HEK293 (cell line): ENCODE results near the gene HOXA10.

Source experiments
- ATF2 ChIP-seq: fragments of 450-650 bp; formaldehyde crosslinking; IDR thresholded peaks from 2 replicates; pipeline ENCODE4 v1.5.1; 2016; ENCODE audit warnings: missing biosample characterization, missing genetic modification characterization, low read depth
- BCL11B ChIP-seq: fragments of 450-650 bp; formaldehyde crosslinking; IDR thresholded peaks from 2 replicates; pipeline ENCODE4 v1.5.1; 2016; ENCODE audit warnings: low read depth, missing biosample characterization, missing genetic modification characterization
- GLIS1 ChIP-seq: fragments of 450-650 bp; formaldehyde crosslinking; IDR thresholded peaks from 2 replicates; pipeline ENCODE4 v1.5.1; 2016; ENCODE audit warnings: missing biosample characterization, missing genetic modification characterization
- HOXA7 ChIP-seq: sonication (generic); formaldehyde crosslinking; IDR thresholded peaks from 2 replicates; pipeline ENCODE4 v1.8.1; 2022; ENCODE audit warnings: missing genetic modification reagents, borderline replicate concordance
- KLF1 ChIP-seq: fragments of 450-650 bp; formaldehyde crosslinking; IDR thresholded peaks from 2 replicates; pipeline ENCODE4 v1.5.1; 2016; ENCODE audit warnings: missing biosample characterization, missing genetic modification characterization
- OSR2 ChIP-seq: fragments of 450-650 bp; formaldehyde crosslinking; IDR thresholded peaks from 2 replicates; pipeline ENCODE4 v1.5.1; 2016; ENCODE audit warnings: missing biosample characterization, missing genetic modification characterization
- PRDM6 ChIP-seq: fragments of 450-650 bp; formaldehyde crosslinking; IDR thresholded peaks from 2 replicates; pipeline ENCODE4 v1.5.1; 2017; ENCODE audit warnings: missing biosample characterization, missing genetic modification characterization
- ZBTB21 ChIP-seq: fragments of 450-650 bp; formaldehyde crosslinking; IDR thresholded peaks from 2 replicates; pipeline ENCODE4 v1.5.1; 2017; ENCODE audit warnings: missing biosample characterization, missing genetic modification characterization
- ZNF2 ChIP-seq: fragments of 450-650 bp; formaldehyde crosslinking; IDR thresholded peaks from 2 replicates; pipeline ENCODE4 v1.5.1; 2016; ENCODE audit warnings: missing biosample characterization, missing genetic modification characterization
- ZNF266 ChIP-seq: fragments of 450-650 bp; formaldehyde crosslinking; IDR thresholded peaks from 2 replicates; pipeline ENCODE4 v1.5.1; 2016; ENCODE audit warnings: missing biosample characterization, missing genetic modification characterization, low read depth
- ZNF280C ChIP-seq: fragments of 450-650 bp; formaldehyde crosslinking; IDR thresholded peaks from 2 replicates; pipeline ENCODE4 v1.5.1; 2016; ENCODE audit warnings: missing biosample characterization, missing genetic modification characterization
- ZNF292 ChIP-seq: fragments of 450-650 bp; formaldehyde crosslinking; IDR thresholded peaks from 2 replicates; pipeline ENCODE4 v1.5.1; 2016; ENCODE audit warnings: low read depth, missing biosample characterization, missing genetic modification characterization, borderline replicate concordance
- ZNF311 ChIP-seq: fragments of 450-650 bp; formaldehyde crosslinking; IDR thresholded peaks from 2 replicates; pipeline ENCODE4 v1.5.1; 2017; ENCODE audit warnings: missing biosample characterization, missing genetic modification characterization, borderline replicate concordance
- ZNF335 ChIP-seq: fragments of 450-650 bp; formaldehyde crosslinking; conservative IDR thresholded peaks from 2 replicates; pipeline ENCODE4 v1.5.1; 2016; ENCODE audit warnings: missing biosample characterization, missing genetic modification characterization
- ZNF394 ChIP-seq: fragments of 450-650 bp; formaldehyde crosslinking; IDR thresholded peaks from 2 replicates; pipeline ENCODE4 v1.5.1; 2016; ENCODE audit warnings: missing biosample characterization, missing genetic modification characterization, mild to moderate bottlenecking, moderate library complexity, borderline replicate concordance
- ZNF404 ChIP-seq: fragments of 450-650 bp; formaldehyde crosslinking; IDR thresholded peaks from 2 replicates; pipeline ENCODE4 v1.5.1; 2017; ENCODE audit warnings: missing biosample characterization, missing genetic modification characterization
- ZNF423 ChIP-seq: fragments of 450-650 bp; formaldehyde crosslinking; IDR thresholded peaks from 2 replicates; pipeline ENCODE4 v1.5.1; 2016; ENCODE audit warnings: missing biosample characterization, missing genetic modification characterization
- ZNF449 ChIP-seq: fragments of 450-650 bp; formaldehyde crosslinking; IDR thresholded peaks from 2 replicates; pipeline ENCODE4 v1.5.1; 2017; ENCODE audit warnings: missing biosample characterization, mild to moderate bottlenecking, missing genetic modification characterization, moderate library complexity
- ZNF514 ChIP-seq: fragments of 450-650 bp; formaldehyde crosslinking; IDR thresholded peaks from 2 replicates; pipeline ENCODE4 v1.5.1; 2016; ENCODE audit warnings: missing biosample characterization, missing genetic modification characterization
- ZNF548 ChIP-seq: fragments of 450-650 bp; formaldehyde crosslinking; IDR thresholded peaks from 2 replicates; pipeline ENCODE4 v1.5.1; 2016; ENCODE audit warnings: missing biosample characterization, missing genetic modification characterization
- ZNF560 ChIP-seq: fragments of 450-650 bp; formaldehyde crosslinking; IDR thresholded peaks from 2 replicates; pipeline ENCODE4 v1.5.1; 2017; ENCODE audit warnings: missing biosample characterization, missing genetic modification characterization, borderline replicate concordance
- ZNF747 ChIP-seq: fragments of 450-650 bp; formaldehyde crosslinking; IDR thresholded peaks from 2 replicates; pipeline ENCODE4 v1.5.1; 2016; ENCODE audit warnings: missing biosample characterization, missing genetic modification characterization
- ZNF768 ChIP-seq: fragments of 450-650 bp; formaldehyde crosslinking; IDR thresholded peaks from 2 replicates; pipeline ENCODE4 v1.5.1; 2018; ENCODE audit warnings: missing biosample characterization, mild to moderate bottlenecking, missing genetic modification characterization
- ZNF785 ChIP-seq: fragments of 450-650 bp; formaldehyde crosslinking; IDR thresholded peaks from 2 replicates; pipeline ENCODE4 v1.5.1; 2016; ENCODE audit warnings: missing biosample characterization, missing genetic modification characterization
- ZNF843 ChIP-seq: fragments of 450-650 bp; formaldehyde crosslinking; IDR thresholded peaks from 2 replicates; pipeline ENCODE4 v1.5.1; 2016; ENCODE audit warnings: missing biosample characterization, missing genetic modification characterization
- TF ChIP-seq, protein P1 (sequence below): fragments of 450-650 bp; formaldehyde crosslinking; IDR thresholded peaks from 2 replicates; pipeline ENCODE4 v1.5.1; 2016; ENCODE audit warnings: missing biosample characterization, missing genetic modification characterization
- TF ChIP-seq, protein P2 (sequence below): fragments of 450-650 bp; formaldehyde crosslinking; IDR thresholded peaks from 2 replicates; pipeline ENCODE4 v1.5.1; 2016; ENCODE audit warnings: missing biosample characterization, missing genetic modification characterization

HOXA10 gene

DNA sequence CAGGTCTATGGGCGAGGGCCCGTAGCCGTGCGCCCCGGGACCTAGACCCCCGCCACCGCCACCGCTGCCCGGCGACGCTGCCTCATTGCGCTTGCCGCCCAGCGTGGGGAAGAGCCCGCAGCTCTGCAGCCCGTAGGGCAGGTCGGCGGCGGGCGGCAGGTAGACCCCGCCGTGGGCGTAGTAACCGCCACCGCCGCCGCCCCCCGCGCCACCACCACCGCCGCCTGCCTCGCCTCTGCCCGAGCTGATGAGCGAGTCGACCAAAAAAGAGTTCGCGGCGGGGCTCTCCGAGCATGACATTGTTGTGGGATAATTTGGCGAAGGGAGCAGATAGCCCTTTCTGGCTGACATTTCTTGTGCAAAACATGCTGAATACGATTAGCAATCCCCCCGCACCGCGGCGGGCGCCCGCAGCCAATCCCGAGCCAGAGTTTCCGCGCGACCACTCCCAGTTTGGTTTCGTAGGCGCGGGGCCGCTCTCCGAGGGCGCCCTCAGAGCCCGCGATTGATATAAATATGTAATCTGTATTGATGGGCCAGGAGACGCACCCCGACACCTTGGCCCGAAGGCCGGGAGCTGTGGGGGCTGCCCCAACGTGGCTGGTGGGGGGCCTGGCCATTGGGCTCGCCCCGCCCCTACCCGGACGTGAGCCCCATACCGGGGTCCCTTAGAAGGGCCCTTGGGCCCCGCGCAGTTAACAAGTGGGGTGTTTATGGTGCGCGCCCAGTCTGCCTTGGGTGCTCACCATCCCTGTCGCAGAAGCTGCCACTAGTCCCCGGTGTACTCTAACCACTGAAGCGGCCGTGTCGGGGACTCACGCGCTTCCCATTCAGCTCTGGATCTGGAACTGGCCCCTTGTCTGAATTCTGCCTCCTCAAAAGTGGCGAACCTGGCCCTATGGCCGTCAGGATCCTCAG lies at the start of gene HOXA10 (continued):
- TF ChIP-seq ZNF280C = no peak
- TF ChIP-seq GLIS1 = peak; percentile 59
- no peak for TF ChIP-seq ZNF449 (tag by site-specific recombination)
- no peak for TF ChIP-seq ZNF292 (tag by site-specific recombination)
- TF ChIP-seq, protein P1, sequence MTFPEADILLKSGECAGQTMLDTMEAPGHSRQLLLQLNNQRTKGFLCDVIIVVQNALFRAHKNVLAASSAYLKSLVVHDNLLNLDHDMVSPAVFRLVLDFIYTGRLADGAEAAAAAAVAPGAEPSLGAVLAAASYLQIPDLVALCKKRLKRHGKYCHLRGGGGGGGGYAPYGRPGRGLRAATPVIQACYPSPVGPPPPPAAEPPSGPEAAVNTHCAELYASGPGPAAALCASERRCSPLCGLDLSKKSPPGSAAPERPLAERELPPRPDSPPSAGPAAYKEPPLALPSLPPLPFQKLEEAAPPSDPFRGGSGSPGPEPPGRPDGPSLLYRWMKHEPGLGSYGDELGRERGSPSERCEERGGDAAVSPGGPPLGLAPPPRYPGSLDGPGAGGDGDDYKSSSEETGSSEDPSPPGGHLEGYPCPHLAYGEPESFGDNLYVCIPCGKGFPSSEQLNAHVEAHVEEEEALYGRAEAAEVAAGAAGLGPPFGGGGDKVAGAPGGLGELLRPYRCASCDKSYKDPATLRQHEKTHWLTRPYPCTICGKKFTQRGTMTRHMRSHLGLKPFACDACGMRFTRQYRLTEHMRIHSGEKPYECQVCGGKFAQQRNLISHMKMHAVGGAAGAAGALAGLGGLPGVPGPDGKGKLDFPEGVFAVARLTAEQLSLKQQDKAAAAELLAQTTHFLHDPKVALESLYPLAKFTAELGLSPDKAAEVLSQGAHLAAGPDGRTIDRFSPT (tag by site-specific recombination) = 0 out of 2 replicates have a peak, but pooled peaks have one; percentile 16
- no peak for TF ChIP-seq ZNF785 (tag by site-specific recombination)
- no peak for TF ChIP-seq ZNF514 (tag by site-specific recombination)
- no peak for TF ChIP-seq ZNF2
- TF ChIP-seq ZNF335 (tag by site-specific recombination) = peak; percentile 81
- TF ChIP-seq PRDM6 (tag by site-specific recombination) = no peak
- TF ChIP-seq, protein P2, sequence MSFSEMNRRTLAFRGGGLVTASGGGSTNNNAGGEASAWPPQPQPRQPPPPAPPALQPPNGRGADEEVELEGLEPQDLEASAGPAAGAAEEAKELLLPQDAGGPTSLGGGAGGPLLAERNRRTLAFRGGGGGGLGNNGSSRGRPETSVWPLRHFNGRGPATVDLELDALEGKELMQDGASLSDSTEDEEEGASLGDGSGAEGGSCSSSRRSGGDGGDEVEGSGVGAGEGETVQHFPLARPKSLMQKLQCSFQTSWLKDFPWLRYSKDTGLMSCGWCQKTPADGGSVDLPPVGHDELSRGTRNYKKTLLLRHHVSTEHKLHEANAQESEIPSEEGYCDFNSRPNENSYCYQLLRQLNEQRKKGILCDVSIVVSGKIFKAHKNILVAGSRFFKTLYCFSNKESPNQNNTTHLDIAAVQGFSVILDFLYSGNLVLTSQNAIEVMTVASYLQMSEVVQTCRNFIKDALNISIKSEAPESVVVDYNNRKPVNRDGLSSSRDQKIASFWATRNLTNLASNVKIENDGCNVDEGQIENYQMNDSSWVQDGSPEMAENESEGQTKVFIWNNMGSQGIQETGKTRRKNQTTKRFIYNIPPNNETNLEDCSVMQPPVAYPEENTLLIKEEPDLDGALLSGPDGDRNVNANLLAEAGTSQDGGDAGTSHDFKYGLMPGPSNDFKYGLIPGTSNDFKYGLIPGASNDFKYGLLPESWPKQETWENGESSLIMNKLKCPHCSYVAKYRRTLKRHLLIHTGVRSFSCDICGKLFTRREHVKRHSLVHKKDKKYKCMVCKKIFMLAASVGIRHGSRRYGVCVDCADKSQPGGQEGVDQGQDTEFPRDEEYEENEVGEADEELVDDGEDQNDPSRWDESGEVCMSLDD (tag by site-specific recombination) = peak; percentile 77; the same call in 1 of the 2 replicates
- TF ChIP-seq ZNF747 (tag by site-specific recombination) = no peak
- TF ChIP-seq KLF1 (tag by site-specific recombination) = no peak
- no peak for TF ChIP-seq ATF2 (tag by site-specific recombination)
- no peak for TF ChIP-seq ZNF768 (tag by site-specific recombination)
- TF ChIP-seq ZNF548 (tag by site-specific recombination) = no peak
- TF ChIP-seq HOXA7 = no peak
- no peak for TF ChIP-seq ZNF560
- peak; percentile 46; the same call in 1 of the 2 replicates for TF ChIP-seq BCL11B (tag by site-specific recombination)
- no peak for TF ChIP-seq ZNF311 (tag by site-specific recombination)
- TF ChIP-seq ZNF423 (tag by site-specific recombination) = peak; percentile 92
- TF ChIP-seq ZBTB21 (tag by site-specific recombination) = no peak
- no peak for TF ChIP-seq ZNF266 (tag by site-specific recombination)
- TF ChIP-seq ZNF843 (tag by site-specific recombination) = no peak
- peak; percentile 19; the same call in 1 of the 2 replicates for TF ChIP-seq ZNF394
- TF ChIP-seq ZNF404 (tag by site-specific recombination) = no peak
- TF ChIP-seq OSR2 (tag by site-specific recombination) = peak; percentile 19; the same call in 1 of the 2 replicates
